ENCODE results near the gene RBM4B. TPM values are rescaled to one million over a fixed set of nuclear protein-coding genes. Genes with fewer than 3 reads are reported as not detected.

Gene RBM4B
- total and polyA plus RNA-seq, 2 of the 4 experiments (the other 2 are of a cell fraction) = 23.1 to 26.7 TPM

DNA sequence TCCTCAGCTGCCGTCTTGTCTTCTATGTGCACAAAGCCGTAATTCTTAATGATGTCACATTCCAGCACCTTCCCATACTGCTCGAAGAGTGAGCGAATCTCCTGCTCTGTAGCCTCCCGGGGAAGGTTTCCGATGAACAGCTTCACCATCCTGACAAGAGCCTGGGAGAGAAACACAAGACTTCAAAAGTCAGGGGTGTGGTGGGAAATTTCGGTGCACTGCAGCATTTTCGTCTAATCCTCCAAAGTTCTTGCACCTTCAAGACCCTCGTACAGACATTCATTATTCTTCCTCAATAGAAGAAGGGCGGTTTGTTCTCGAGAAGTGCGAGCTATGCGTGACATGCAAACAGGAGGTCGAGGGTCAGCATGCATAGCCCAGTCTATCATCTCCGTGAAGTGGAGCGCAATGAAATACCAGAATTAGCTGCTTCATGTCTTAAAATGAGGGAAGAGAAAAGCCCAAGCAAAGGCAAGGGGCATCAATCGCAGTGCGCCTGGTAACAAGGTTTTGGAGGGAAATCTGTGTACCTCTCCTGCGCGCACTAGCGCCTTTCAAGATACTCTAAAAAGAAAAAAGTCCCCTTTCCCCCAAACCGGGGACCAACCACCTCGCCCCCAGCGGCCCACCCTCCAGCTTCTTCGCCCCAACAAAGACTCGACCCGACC lies 622 bp downstream of the RBM4B start:
- peaks cover 5% of the 10 kb centered on the region for H3K4me1 ChIP-seq (ENCODE audit: control insufficient read depth, insufficient read depth, low read length)
- peak overlapping the region; percentile 93 for H2AK9ac ChIP-seq (replicated peaks; ENCODE audit: low read depth, low read length, poor library complexity)
- no peaks in the 10 kb centered on the region; the same call in 1 of the 2 replicates for H3K9me1 ChIP-seq (ENCODE audit: insufficient read depth, low read length)
- no peaks in the 10 kb centered on the region for H3K27me3 ChIP-seq (ENCODE audit: control insufficient read depth, insufficient read depth, low read length)
- BruUV-seq (replicated peaks) = no TSS peak
- H3K27ac ChIP-seq (ENCODE audit: insufficient read depth, low read length) = peak overlapping the region; percentile 97
- H4K20me1 ChIP-seq (ENCODE audit: insufficient read depth, low read length) = no peaks in the 10 kb centered on the region; the same call in 1 of the 2 replicates
- POLR2A ChIA-PET (ENCODE audit: unreplicated experiment) = interaction anchor here (0.5 kb wide), 1 partner anchor 61 kb away, joined by 3 read pairs; the partner anchor contains the start of gene RBM14
- peak overlapping the region; percentile 90 for H3K4me2 ChIP-seq (ENCODE audit: low read depth, low read length)
- in situ Hi-C loops (cut with MboI; ENCODE audit: low sequenced_read_pairs) (no loop called here), dilution Hi-C loops (cut with HindIII; ENCODE audit: low sequenced_read_pairs, unreplicated experiment) (no loop called here), intact Hi-C loops (cut with micrococcal nuclease) (loop anchor here (1.0 kb wide), 2 partner anchors 131 to 211 kb away; partner anchors contain the start of genes ACTN3, PELI3 and ZDHHC24)
- ATAC-seq (ENCODE audit: low read depth) = no peak; the same call in 1 of the 2 replicates
- H3K9ac ChIP-seq (ENCODE audit: low read depth, low read length) = peak overlapping the region; percentile 90
- peak overlapping the region; percentile 70 to 90 for H4K8ac ChIP-seq (ENCODE audit: low read depth in 2 of 2, low read length in 2 of 2)
- peak overlapping the region; percentile 96 for H2AFZ ChIP-seq (replicated peaks; ENCODE audit: low read length, poor library complexity)
- peak overlapping the region; percentile 46 for H4K5ac ChIP-seq (ENCODE audit: low read depth, low read length)
- DNase-seq = peak; percentile 13
- peak overlapping the region; percentile 77 for H3K56ac ChIP-seq (ENCODE audit: extremely low read depth, insufficient read depth, low read length)
- H3K18ac ChIP-seq (ENCODE audit: low read depth, low read length) = peak overlapping the region; percentile 7
- H3K4ac ChIP-seq (ENCODE audit: low read depth, low read length) = peak overlapping the region; percentile 77
- 0% methylated on average over 9 of the region's 27 CpGs; no CpG with 5 or more reads in 1 of the 2 experiments for WGBS, 2 experiments (ENCODE audit: extremely low coverage in 2 of 2, insufficient read length in 1 of 2)
- peak overlapping the region; percentile 96 for H2AK5ac ChIP-seq (ENCODE audit: low read depth, low read length)
- peak overlapping the region; percentile 73 for H3K4me3 ChIP-seq (ENCODE audit: insufficient read depth, low read depth, low read length)
- H2BK120ac ChIP-seq (ENCODE audit: low read depth, low read length) = no peak overlapping the region
- H2BK20ac ChIP-seq (ENCODE audit: low read depth, low read length) = no peak overlapping the region
- H3K79me1 ChIP-seq (ENCODE audit: low read depth in 1 of 2, low read length in 2 of 2) = peaks cover 17 to 36% of the 10 kb centered on the region in 2 experiments; a peak in 3 of 4 replicates
- peaks cover 8% of the 10 kb centered on the region for H3K36me3 ChIP-seq (ENCODE audit: control insufficient read depth, insufficient read depth, low read length)
- H3K23ac ChIP-seq (ENCODE audit: low read depth, low read length) = peak overlapping the region; percentile 86
- no peak overlapping the region for H2BK15ac ChIP-seq (ENCODE audit: low read depth, low read length)
- peak overlapping the region; percentile 86 for H2BK5ac ChIP-seq (ENCODE audit: low read depth, low read length, poor library complexity, severe bottlenecking)
- peak overlapping the region; percentile 94 for H3K14ac ChIP-seq (replicated peaks; ENCODE audit: low read depth, low read length)
- H3K9me3 ChIP-seq (ENCODE audit: control insufficient read depth, insufficient read depth, low read length) = no peaks in the 10 kb centered on the region
- TF ChIP-seq MAFK (IDR thresholded peaks at IDR 0.05; ENCODE audit: low read depth, low read length) (no peak), CHD1 (IDR thresholded peaks at IDR 0.05; ENCODE audit: low read depth, low read length) (0 out of 2 replicates have a peak, but pooled peaks have one; percentile 34), BHLHE40 (IDR thresholded peaks at IDR 0.05; ENCODE audit: low read depth, low read length) (no peak), CTCF (conservative IDR thresholded peaks at IDR 0.05; ENCODE audit: low read depth, low read length) (no peak), FOS (IDR thresholded peaks at IDR 0.05; ENCODE audit: low read depth, low read length) (no peak), SMC3 (IDR thresholded peaks at IDR 0.05; ENCODE audit: low read depth, low read length) (no peak), CEBPB (IDR thresholded peaks at IDR 0.05; ENCODE audit: low read depth, low read length) (no peak), MXI1 (IDR thresholded peaks at IDR 0.05; ENCODE audit: borderline replicate concordance, low read depth, low read length) (no peak)
- CTCF ChIA-PET = interaction anchor here (1.4 to 1.9 kb wide), 3 partner anchors 18 to 238 kb away, joined by 3 to 7 read pairs (median 5); partner anchors contain the start of genes MRPL11 and ZDHHC24
- H4K91ac ChIP-seq (ENCODE audit: insufficient read depth, low read depth, low read length) = peak overlapping the region; percentile 75
